AG09319 (cell line): ENCODE measurements around the gene ACOT2.
"Not testable (repeated sequence)": the region's sequence is repeated elsewhere in the genome, so short reads cannot be mapped to it uniquely, and the experiment has no call there.

Experiments used
- DNase-seq: peaks from one replicate; pipeline ENCODE4 v3.0.0-alpha.2; 2010; ENCODE audit warnings: low read depth; ENCODE audit errors: extremely low read depth
- TF ChIP-seq, protein P1 (sequence below): IDR thresholded peaks from 2 replicates; pipeline ENCODE4 v1.5.1; 2011; ENCODE audit warnings: low read depth, mild to moderate bottlenecking, inconsistent platforms, low read length, moderate library complexity

The ACOT2 gene

DNA sequence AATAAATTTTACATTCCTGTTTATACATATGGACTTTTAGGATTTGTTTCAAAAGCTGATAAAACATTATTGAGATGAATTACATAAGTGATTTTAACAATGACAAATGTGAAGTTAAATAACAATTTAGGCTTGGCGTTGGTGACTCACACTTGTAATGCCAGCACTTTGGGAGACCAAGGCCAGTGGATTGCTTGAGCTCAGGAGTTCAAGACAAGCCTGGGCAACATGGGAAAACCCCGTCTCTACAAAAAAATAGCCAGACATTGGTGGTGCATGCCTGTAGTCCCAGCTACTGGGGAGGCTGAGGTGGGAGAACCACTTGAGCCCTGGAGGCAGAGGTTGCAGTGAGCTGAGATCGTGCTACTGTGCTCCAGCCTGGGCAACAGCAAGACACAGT lies 7.4 kb downstream of the ACOT2 start:
- TF ChIP-seq, protein P1, sequence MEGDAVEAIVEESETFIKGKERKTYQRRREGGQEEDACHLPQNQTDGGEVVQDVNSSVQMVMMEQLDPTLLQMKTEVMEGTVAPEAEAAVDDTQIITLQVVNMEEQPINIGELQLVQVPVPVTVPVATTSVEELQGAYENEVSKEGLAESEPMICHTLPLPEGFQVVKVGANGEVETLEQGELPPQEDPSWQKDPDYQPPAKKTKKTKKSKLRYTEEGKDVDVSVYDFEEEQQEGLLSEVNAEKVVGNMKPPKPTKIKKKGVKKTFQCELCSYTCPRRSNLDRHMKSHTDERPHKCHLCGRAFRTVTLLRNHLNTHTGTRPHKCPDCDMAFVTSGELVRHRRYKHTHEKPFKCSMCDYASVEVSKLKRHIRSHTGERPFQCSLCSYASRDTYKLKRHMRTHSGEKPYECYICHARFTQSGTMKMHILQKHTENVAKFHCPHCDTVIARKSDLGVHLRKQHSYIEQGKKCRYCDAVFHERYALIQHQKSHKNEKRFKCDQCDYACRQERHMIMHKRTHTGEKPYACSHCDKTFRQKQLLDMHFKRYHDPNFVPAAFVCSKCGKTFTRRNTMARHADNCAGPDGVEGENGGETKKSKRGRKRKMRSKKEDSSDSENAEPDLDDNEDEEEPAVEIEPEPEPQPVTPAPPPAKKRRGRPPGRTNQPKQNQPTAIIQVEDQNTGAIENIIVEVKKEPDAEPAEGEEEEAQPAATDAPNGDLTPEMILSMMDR = no peak
- no peak for DNase-seq

DNA sequence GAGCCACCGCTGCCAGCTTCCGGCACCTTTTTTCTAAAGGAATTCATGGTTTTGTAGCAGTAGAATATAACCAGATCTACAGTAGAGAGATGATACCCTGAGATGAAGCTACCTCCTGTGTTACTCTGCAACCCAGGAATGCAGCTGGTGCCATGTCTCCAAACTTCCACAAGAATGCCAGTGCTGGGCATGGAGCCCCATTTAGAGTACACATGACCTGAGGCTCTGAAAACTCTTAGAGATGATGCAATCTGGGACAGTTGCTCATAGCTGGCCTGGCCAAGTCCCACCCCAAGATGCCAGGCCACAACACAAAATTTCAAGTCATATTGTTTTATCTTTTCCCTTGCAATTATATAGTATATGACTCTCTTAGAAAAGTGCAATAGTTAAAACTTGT lies 8.2 kb downstream of the ACOT2 start:
- not testable (repeated sequence) for DNase-seq

DNA sequence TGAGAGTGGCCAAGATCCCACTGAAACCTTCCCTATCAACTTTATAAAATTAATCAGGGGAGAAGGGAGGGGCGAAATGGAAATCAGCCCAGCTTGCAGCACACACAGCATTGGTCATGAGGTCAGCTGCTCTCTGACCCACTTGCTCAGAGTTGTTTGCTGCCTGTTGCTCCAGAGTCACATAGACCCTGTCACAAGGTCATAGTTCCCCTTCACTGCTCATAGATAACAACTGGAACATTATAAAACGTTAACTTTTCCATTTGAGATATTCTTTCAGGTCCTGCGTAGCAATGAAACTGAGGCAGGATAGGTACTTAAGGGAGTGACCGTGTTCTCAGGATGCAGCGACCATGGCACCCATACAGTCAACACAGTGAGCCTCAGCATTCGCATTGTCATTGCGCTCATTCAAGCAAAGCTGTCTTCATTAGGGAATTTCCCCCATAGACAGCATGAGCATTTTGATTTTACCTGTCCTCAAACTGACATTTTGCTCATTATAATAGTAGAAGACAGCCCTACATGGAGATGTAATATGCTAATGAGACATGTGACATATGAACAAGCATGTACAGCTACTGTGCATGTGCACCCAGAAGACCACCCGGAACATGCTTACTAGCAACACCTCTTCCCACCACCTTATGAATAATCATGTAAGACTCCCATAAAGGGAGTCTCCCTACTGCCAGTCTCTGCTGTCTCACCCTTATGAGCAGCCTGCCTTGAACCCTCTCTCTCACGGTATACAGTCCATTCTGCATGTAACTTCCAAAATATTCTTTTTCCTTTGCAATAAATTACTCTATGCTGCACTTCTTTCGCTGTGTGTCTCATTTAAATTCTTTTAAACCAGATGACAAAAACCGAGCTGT lies 13.3 kb downstream of the ACOT2 start:
- DNase-seq = not testable (repeated sequence)

DNA sequence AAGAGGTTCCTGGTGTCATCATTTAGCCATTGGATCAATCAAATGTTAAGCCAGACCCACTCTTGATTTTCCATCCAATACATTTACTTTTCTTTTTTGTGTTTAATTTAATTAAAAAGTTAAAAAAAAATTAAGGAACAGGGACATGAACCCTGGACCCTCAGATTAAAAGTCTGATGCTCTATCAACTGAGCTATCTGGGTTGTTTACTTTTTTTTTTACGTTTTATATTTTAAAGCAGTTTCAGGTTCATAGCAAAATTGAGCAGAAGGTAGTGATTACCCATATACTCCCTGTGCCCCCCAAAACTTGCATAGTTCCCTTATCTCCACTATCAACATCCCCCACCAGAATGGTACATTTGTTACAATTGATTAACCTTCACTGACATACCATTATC lies 19.7 kb downstream of the ACOT2 start:
- TF ChIP-seq, protein P1 = no peak
- no peak for DNase-seq

DNA sequence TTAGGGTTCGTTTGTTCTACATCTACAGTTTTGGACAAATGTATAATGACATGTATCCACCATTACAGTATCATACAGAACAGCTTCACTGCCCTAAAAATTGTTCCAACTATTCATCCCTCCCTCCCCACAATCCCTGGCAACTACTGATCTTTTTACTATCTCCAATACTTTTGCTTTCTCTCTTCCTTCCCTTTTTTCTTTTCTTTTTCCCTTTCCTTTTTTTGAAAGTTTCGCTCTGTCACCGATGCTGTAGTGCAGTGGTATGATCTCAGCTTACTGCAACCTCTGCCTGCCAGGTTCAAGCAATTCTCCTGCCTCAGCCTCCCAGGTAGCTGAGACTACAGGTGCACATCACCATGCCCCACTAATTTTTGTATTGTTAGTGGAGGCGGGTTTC lies 20.1 kb downstream of the ACOT2 start:
- TF ChIP-seq, protein P1 = no peak
- DNase-seq = no peak

DNA sequence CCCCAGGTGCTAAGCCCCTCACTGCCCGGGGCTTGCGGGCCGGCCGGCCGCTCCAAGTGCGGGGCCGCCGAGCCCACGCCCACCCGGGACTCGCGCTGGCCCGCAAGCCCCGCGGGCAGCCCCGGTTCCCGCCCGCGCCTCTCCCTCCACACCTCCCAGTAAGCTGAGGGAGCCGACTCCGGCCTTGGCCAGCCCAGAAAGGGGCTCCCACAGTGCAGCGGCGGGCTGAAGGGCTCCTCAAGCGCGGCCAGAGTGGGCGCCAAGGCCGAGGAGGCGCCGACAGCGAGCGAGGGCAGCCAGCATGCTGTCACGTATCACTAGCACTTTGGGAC lies 21.6 kb downstream of the ACOT2 start:
- not testable (repeated sequence) for DNase-seq

DNA sequence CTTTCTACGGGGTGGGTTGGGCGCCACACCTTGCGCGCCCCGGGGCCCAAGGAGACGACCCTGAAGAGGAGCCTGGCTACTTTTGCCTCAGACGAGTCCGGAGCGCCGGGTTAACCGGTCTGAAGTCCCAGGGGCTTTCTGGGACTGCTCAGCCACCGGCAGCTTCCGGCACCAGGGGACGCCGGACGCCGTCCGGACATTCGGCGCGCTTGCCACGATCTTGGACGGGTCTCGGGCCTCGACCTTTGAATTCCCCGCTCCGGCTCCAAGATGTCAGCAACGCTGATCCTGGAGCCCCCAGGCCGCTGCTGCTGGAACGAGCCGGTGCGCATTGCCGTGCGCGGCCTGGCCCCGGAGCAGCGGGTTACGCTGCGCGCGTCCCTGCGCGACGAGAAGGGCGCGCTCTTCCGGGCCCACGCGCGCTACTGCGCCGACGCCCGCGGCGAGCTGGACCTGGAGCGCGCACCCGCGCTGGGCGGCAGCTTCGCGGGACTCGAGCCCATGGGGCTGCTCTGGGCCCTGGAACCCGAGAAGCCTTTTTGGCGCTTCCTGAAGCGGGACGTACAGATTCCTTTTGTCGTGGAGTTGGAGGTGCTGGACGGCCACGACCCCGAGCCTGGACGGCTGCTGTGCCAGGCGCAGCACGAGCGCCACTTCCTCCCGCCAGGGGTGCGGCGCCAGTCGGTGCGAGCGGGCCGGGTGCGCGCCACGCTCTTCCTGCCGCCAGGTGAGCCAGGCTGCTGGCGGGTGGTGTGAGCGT lies 22.9 kb downstream of the ACOT2 start, which contains the start of gene ACOT4:
TSS of gene ACOT4 (plus strand) at position 184 of the 760 bp plus-strand sequence. CDS start at position 271, 87 bp downstream.
- TF ChIP-seq, protein P1 = no peak; the same call in 1 of the 2 replicates

DNA sequence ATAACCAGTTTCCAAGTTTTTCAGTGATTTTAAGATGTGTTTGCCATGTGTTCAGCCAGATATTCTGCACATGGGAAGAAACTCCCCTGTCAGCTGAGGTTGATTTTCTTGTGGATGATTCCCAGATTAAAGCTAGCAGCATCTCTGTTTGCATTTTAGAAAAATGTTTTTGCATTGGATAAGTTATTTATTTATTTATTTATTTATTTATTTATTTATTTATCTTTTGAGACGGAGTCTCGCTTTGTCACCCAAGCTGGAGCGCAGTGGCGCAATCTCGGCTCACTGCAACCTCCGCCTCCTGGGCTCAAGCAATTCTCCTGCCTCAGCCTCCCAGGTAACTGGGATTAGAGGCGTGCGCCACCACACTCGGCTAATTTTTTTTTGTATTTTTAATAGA lies 25.5 kb downstream of the ACOT2 start:
- DNase-seq = no peak

More for the DNA sequence above, 22.9 kb downstream of the ACOT2 start, which contains the start of gene ACOT4:
- no peak for DNase-seq

More for the DNA sequence above, 25.5 kb downstream of the ACOT2 start:
- TF ChIP-seq, protein P1 = no peak
